HEK293 (cell line): ENCODE measurements around the gene STX10.

Experiments
- BCL11A ChIP-seq: fragments of 450-650 bp; formaldehyde crosslinking; IDR thresholded peaks from 2 replicates; pipeline ENCODE4 v1.5.1; 2016; ENCODE audit warnings: low read depth, missing biosample characterization, missing genetic modification characterization
- BCL11B ChIP-seq: fragments of 450-650 bp; formaldehyde crosslinking; IDR thresholded peaks from 2 replicates; pipeline ENCODE4 v1.5.1; 2016; ENCODE audit warnings: low read depth, missing biosample characterization, missing genetic modification characterization
- KLF7 ChIP-seq: fragments of 450-650 bp; formaldehyde crosslinking; IDR thresholded peaks from 2 replicates; pipeline ENCODE4 v1.5.1; 2016; ENCODE audit warnings: missing biosample characterization, missing genetic modification characterization, borderline replicate concordance
- KLF9 ChIP-seq: fragments of 450-650 bp; formaldehyde crosslinking; IDR thresholded peaks from 2 replicates; pipeline ENCODE4 v1.5.1; 2016; ENCODE audit warnings: missing biosample characterization, missing genetic modification characterization, low read depth
- SALL2 ChIP-seq: fragments of 450-650 bp; formaldehyde crosslinking; IDR thresholded peaks from 2 replicates; pipeline ENCODE4 v1.5.0; 2017; ENCODE audit warnings: missing biosample characterization, mild to moderate bottlenecking, missing genetic modification characterization, borderline replicate concordance
- YY1 ChIP-seq: fragments of 450-650 bp; formaldehyde crosslinking; IDR thresholded peaks from 2 replicates; pipeline ENCODE4 v1.5.1; 2018; ENCODE audit warnings: missing biosample characterization, missing genetic modification characterization
- ZBTB17 ChIP-seq: fragments of 450-650 bp; formaldehyde crosslinking; IDR thresholded peaks from 2 replicates; pipeline ENCODE4 v1.5.1; 2016; ENCODE audit warnings: missing biosample characterization, missing genetic modification characterization
- ZBTB21 ChIP-seq: fragments of 450-650 bp; formaldehyde crosslinking; IDR thresholded peaks from 2 replicates; pipeline ENCODE4 v1.5.1; 2017; ENCODE audit warnings: missing biosample characterization, missing genetic modification characterization
- ZEB2 ChIP-seq: fragments of 450-650 bp; formaldehyde crosslinking; IDR thresholded peaks from 2 replicates; pipeline ENCODE4 v1.5.1; 2016; ENCODE audit warnings: missing biosample characterization, missing genetic modification characterization
- ZNF239 ChIP-seq: fragments of 450-650 bp; formaldehyde crosslinking; IDR thresholded peaks from 2 replicates; pipeline ENCODE4 v1.5.1; 2016; ENCODE audit warnings: missing biosample characterization, missing genetic modification characterization
- ZNF335 ChIP-seq: fragments of 450-650 bp; formaldehyde crosslinking; conservative IDR thresholded peaks from 2 replicates; pipeline ENCODE4 v1.5.1; 2016; ENCODE audit warnings: missing biosample characterization, missing genetic modification characterization
- ZNF354C ChIP-seq: fragments of 450-650 bp; formaldehyde crosslinking; IDR thresholded peaks from 2 replicates; pipeline ENCODE4 v1.5.1; 2016; ENCODE audit warnings: missing biosample characterization, missing genetic modification characterization, low read depth, borderline replicate concordance
- ZNF433 ChIP-seq: fragments of 450-650 bp; formaldehyde crosslinking; IDR thresholded peaks from 2 replicates; pipeline ENCODE4 v1.5.1; 2016; ENCODE audit warnings: missing biosample characterization, missing genetic modification characterization, low read depth
- ZNF501 ChIP-seq: fragments of 450-650 bp; formaldehyde crosslinking; IDR thresholded peaks from 2 replicates; pipeline ENCODE4 v1.5.1; 2016; ENCODE audit warnings: missing biosample characterization, missing genetic modification characterization
- ZNF529 ChIP-seq: fragments of 450-650 bp; formaldehyde crosslinking; IDR thresholded peaks from 2 replicates; pipeline ENCODE4 v1.5.1; 2017; ENCODE audit warnings: missing genetic modification characterization, missing biosample characterization; ENCODE audit not compliant: insufficient replicate concordance
- ZNF530 ChIP-seq: fragments of 450-650 bp; formaldehyde crosslinking; IDR thresholded peaks from 2 replicates; pipeline ENCODE4 v1.5.1; 2016; ENCODE audit warnings: low read depth, missing biosample characterization, missing genetic modification characterization
- ZNF610 ChIP-seq: fragments of 450-650 bp; formaldehyde crosslinking; IDR thresholded peaks from 2 replicates; pipeline ENCODE4 v1.5.1; 2016; ENCODE audit warnings: missing biosample characterization, missing genetic modification characterization, borderline replicate concordance
- ZNF629 ChIP-seq: fragments of 450-650 bp; formaldehyde crosslinking; IDR thresholded peaks from 2 replicates; pipeline ENCODE4 v1.5.1; 2017; ENCODE audit warnings: missing biosample characterization, missing genetic modification characterization
- ZNF660 ChIP-seq: fragments of 450-650 bp; IDR thresholded peaks from 2 replicates; pipeline ENCODE4 v1.5.1; 2018; ENCODE audit warnings: missing biosample characterization, mild to moderate bottlenecking, missing genetic modification characterization
- ZNF670 ChIP-seq: fragments of 450-650 bp; formaldehyde crosslinking; IDR thresholded peaks from 2 replicates; pipeline ENCODE4 v1.5.1; 2016; ENCODE audit warnings: missing biosample characterization, missing genetic modification characterization, low read depth
- ZNF76 ChIP-seq: fragments of 450-650 bp; formaldehyde crosslinking; IDR thresholded peaks from 2 replicates; pipeline ENCODE4; 2016; ENCODE audit warnings: low read depth, missing biosample characterization, missing genetic modification characterization, borderline replicate concordance
- ZNF768 ChIP-seq: fragments of 450-650 bp; formaldehyde crosslinking; IDR thresholded peaks from 2 replicates; pipeline ENCODE4 v1.5.1; 2018; ENCODE audit warnings: missing biosample characterization, mild to moderate bottlenecking, missing genetic modification characterization
- ZNF785 ChIP-seq: fragments of 450-650 bp; formaldehyde crosslinking; IDR thresholded peaks from 2 replicates; pipeline ENCODE4 v1.5.1; 2016; ENCODE audit warnings: missing biosample characterization, missing genetic modification characterization
- ZNF843 ChIP-seq: fragments of 450-650 bp; formaldehyde crosslinking; IDR thresholded peaks from 2 replicates; pipeline ENCODE4 v1.5.1; 2016; ENCODE audit warnings: missing biosample characterization, missing genetic modification characterization
- ZSCAN30 ChIP-seq: fragments of 450-650 bp; IDR thresholded peaks from 2 replicates; pipeline ENCODE4 v1.5.1; 2018; ENCODE audit warnings: missing biosample characterization, mild to moderate bottlenecking, missing genetic modification characterization, moderate library complexity
- TF ChIP-seq, protein P1 (sequence below): fragments of 450-650 bp; formaldehyde crosslinking; IDR thresholded peaks from 2 replicates; pipeline ENCODE4 v1.5.1; 2016; ENCODE audit warnings: missing biosample characterization, missing genetic modification characterization
- TF ChIP-seq, protein P2 (sequence below): fragments of 450-650 bp; formaldehyde crosslinking; IDR thresholded peaks from 2 replicates; pipeline ENCODE4 v1.5.1; 2017; ENCODE audit warnings: missing biosample characterization, missing genetic modification characterization
- TF ChIP-seq, protein P3 (sequence below): fragments of 450-650 bp; formaldehyde crosslinking; conservative IDR thresholded peaks from 2 replicates; pipeline ENCODE4 v1.5.1; 2016; ENCODE audit warnings: low read depth, missing biosample characterization, missing genetic modification characterization
- TF ChIP-seq, protein P4 (sequence below): fragments of 450-650 bp; formaldehyde crosslinking; IDR thresholded peaks from 2 replicates; pipeline ENCODE4 v1.5.1; 2016; ENCODE audit warnings: missing biosample characterization, missing genetic modification characterization, borderline replicate concordance
- TF ChIP-seq, protein P5 (sequence below): fragments of 450-650 bp; formaldehyde crosslinking; optimal IDR thresholded peaks from 2 replicates; pipeline ENCODE3; 2016; ENCODE audit warnings: missing biosample characterization, mild to moderate bottlenecking, missing genetic modification characterization

The STX10 gene

DNA sequence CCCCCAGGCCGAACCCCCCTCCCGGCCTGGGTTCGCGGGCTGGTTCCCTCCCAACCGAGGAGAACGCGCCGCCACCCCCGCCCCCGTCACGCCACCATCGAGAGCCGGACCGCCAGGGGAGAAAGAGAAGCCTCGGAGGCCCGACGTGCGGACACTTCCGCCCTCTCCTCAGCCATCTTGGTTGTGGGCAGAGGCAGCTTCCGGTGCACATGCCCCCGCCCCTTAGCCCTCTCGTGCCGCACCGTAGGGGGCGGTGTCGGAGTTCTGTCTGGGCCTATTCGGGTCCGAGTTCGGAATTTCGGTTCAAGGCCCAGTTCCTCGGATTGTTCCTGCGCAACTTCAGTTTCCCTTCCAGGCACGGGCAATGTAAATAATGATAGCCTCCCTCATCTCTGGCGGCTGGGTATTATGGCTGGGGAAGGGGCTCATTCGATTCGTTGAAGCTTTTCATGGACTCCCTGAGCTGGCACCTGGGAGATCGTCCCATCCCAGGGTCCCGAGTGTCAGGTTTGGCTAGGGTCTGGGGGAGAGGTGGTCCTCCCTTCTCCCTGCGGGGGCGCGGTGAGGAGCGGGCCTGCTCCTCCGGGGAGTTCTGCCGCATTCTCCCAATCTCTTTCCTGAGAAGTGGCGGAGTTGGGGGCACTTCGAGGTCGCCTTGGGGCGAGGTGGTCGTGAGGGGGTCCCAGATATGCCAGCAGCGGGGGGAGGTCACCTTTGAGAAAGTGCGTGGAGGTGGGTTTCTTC lies at the start of gene STX10, which contains the start of gene IER2 (continued):
- TF ChIP-seq ZNF433 (no peak), ZNF529 (tag by site-specific recombination) (no peak), BCL11A (tag by site-specific recombination) (no peak), ZNF76 (tag by site-specific recombination) (peak; percentile 84), SALL2 (tag by site-specific recombination) (no peak), ZNF239 (tag by site-specific recombination) (no peak), ZBTB17 (peak; percentile 81), ZNF354C (tag by site-specific recombination) (no peak), ZNF501 (tag by site-specific recombination) (no peak), ZSCAN30 (tag by site-specific recombination) (peak; percentile 16; the same call in 1 of the 2 replicates), ZNF530 (tag by site-specific recombination) (no peak), KLF9 (tag by site-specific recombination) (peak; percentile 94), ZNF670 (tag by site-specific recombination) (no peak), ZNF610 (no peak), ZNF335 (tag by site-specific recombination) (peak; percentile 87), ZNF843 (tag by site-specific recombination) (0 out of 2 replicates have a peak, but pooled peaks have one; percentile 38), ZNF660 (tag by site-specific recombination) (peak; percentile 71), ZNF629 (tag by site-specific recombination) (peak; percentile 86; the same call in 1 of the 2 replicates), ZNF785 (tag by site-specific recombination) (0 out of 2 replicates have a peak, but pooled peaks have one; percentile 16), ZBTB21 (tag by site-specific recombination) (peak; percentile 30), KLF7 (tag by site-specific recombination) (peak; percentile 66; the same call in 1 of the 2 replicates), ZEB2 (tag by site-specific recombination) (peak; percentile 95), YY1 (tag by site-specific recombination) (peak; percentile 95), BCL11B (tag by site-specific recombination) (peak; percentile 14; the same call in 1 of the 2 replicates), ZNF768 (tag by site-specific recombination) (no peak)
- TF ChIP-seq, protein P1, sequence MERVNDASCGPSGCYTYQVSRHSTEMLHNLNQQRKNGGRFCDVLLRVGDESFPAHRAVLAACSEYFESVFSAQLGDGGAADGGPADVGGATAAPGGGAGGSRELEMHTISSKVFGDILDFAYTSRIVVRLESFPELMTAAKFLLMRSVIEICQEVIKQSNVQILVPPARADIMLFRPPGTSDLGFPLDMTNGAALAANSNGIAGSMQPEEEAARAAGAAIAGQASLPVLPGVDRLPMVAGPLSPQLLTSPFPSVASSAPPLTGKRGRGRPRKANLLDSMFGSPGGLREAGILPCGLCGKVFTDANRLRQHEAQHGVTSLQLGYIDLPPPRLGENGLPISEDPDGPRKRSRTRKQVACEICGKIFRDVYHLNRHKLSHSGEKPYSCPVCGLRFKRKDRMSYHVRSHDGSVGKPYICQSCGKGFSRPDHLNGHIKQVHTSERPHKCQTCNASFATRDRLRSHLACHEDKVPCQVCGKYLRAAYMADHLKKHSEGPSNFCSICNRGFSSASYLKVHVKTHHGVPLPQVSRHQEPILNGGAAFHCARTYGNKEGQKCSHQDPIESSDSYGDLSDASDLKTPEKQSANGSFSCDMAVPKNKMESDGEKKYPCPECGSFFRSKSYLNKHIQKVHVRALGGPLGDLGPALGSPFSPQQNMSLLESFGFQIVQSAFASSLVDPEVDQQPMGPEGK (tag by site-specific recombination) = peak; percentile 61
- TF ChIP-seq, protein P2, sequence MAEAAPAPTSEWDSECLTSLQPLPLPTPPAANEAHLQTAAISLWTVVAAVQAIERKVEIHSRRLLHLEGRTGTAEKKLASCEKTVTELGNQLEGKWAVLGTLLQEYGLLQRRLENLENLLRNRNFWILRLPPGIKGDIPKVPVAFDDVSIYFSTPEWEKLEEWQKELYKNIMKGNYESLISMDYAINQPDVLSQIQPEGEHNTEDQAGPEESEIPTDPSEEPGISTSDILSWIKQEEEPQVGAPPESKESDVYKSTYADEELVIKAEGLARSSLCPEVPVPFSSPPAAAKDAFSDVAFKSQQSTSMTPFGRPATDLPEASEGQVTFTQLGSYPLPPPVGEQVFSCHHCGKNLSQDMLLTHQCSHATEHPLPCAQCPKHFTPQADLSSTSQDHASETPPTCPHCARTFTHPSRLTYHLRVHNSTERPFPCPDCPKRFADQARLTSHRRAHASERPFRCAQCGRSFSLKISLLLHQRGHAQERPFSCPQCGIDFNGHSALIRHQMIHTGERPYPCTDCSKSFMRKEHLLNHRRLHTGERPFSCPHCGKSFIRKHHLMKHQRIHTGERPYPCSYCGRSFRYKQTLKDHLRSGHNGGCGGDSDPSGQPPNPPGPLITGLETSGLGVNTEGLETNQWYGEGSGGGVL (tag by site-specific recombination) = peak; percentile 99
- TF ChIP-seq, protein P3, sequence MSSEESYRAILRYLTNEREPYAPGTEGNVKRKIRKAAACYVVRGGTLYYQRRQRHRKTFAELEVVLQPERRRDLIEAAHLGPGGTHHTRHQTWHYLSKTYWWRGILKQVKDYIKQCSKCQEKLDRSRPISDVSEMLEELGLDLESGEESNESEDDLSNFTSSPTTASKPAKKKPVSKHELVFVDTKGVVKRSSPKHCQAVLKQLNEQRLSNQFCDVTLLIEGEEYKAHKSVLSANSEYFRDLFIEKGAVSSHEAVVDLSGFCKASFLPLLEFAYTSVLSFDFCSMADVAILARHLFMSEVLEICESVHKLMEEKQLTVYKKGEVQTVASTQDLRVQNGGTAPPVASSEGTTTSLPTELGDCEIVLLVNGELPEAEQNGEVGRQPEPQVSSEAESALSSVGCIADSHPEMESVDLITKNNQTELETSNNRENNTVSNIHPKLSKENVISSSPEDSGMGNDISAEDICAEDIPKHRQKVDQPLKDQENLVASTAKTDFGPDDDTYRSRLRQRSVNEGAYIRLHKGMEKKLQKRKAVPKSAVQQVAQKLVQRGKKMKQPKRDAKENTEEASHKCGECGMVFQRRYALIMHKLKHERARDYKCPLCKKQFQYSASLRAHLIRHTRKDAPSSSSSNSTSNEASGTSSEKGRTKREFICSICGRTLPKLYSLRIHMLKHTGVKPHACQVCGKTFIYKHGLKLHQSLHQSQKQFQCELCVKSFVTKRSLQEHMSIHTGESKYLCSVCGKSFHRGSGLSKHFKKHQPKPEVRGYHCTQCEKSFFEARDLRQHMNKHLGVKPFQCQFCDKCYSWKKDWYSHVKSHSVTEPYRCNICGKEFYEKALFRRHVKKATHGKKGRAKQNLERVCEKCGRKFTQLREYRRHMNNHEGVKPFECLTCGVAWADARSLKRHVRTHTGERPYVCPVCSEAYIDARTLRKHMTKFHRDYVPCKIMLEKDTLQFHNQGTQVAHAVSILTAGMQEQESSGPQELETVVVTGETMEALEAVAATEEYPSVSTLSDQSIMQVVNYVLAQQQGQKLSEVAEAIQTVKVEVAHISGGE (tag by site-specific recombination) = peak; percentile 97
- TF ChIP-seq, protein P4, sequence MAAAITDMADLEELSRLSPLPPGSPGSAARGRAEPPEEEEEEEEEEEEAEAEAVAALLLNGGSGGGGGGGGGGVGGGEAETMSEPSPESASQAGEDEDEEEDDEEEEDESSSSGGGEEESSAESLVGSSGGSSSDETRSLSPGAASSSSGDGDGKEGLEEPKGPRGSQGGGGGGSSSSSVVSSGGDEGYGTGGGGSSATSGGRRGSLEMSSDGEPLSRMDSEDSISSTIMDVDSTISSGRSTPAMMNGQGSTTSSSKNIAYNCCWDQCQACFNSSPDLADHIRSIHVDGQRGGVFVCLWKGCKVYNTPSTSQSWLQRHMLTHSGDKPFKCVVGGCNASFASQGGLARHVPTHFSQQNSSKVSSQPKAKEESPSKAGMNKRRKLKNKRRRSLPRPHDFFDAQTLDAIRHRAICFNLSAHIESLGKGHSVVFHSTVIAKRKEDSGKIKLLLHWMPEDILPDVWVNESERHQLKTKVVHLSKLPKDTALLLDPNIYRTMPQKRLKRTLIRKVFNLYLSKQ (tag by site-specific recombination) = no peak
- TF ChIP-seq, protein P5, sequence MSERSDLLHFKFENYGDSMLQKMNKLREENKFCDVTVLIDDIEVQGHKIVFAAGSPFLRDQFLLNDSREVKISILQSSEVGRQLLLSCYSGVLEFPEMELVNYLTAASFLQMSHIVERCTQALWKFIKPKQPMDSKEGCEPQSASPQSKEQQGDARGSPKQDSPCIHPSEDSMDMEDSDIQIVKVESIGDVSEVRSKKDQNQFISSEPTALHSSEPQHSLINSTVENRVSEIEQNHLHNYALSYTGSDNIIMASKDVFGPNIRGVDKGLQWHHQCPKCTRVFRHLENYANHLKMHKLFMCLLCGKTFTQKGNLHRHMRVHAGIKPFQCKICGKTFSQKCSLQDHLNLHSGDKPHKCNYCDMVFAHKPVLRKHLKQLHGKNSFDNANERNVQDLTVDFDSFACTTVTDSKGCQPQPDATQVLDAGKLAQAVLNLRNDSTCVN (tag by site-specific recombination) = peak; percentile 80
